HG03108 (cell line): Measurements from ENCODE around the gene LRRK1.

Experiments
- ATAC-seq: cut with Tn5 transposase; IDR thresholded peaks from one replicate; pipeline ENCODE4 v1.9.1; 2021; ENCODE audit warnings: moderate library complexity; ENCODE audit not compliant: unreplicated experiment

The LRRK1 gene

GRCh38 chr15:100909565-100909964 lies 9.6 kb upstream of the LRRK1 start:
- ATAC-seq, result no peak

GRCh38 chr15:100909989-100910955 lies 8.9 kb upstream of the LRRK1 start:
- ATAC-seq, result no peak

GRCh38 chr15:100911086-100911485 lies 8.1 kb upstream of the LRRK1 start:
- no peak for ATAC-seq

GRCh38 chr15:100913961-100914360 lies 5.2 kb upstream of the LRRK1 start:
- ATAC-seq, result no peak

- no peak for ATAC-seq
Measured at GRCh38 chr15:100914876-100915275, 4.3 kb upstream of the LRRK1 start.

- peak; percentile 54 for ATAC-seq
Measured at GRCh38 chr15:100918034-100918689, 995 bp upstream of the LRRK1 start.

GRCh38 chr15:100919481-100920405 lies 586 bp downstream of the LRRK1 start:
- ATAC-seq, result peak; percentile 5

- no peak for ATAC-seq
Measured at GRCh38 chr15:100920516-100921135, 1.5 kb downstream of the LRRK1 start.

GRCh38 chr15:100922192-100923040 lies 3.3 kb downstream of the LRRK1 start:
- no peak for ATAC-seq

GRCh38 chr15:100923076-100923475 lies 3.9 kb downstream of the LRRK1 start:
- no peak for ATAC-seq

- ATAC-seq, result no peak
Measured at GRCh38 chr15:100923902-100924301, 4.7 kb downstream of the LRRK1 start.

GRCh38 chr15:100924436-100924835 lies 5.3 kb downstream of the LRRK1 start:
- no peak for ATAC-seq

GRCh38 chr15:100925480-100925879 lies 6.3 kb downstream of the LRRK1 start:
- no peak for ATAC-seq

GRCh38 chr15:100926258-100926657 lies 7.1 kb downstream of the LRRK1 start:
- ATAC-seq, result no peak

- peak; percentile 44 for ATAC-seq
Measured at GRCh38 chr15:100926971-100927756, 8.0 kb downstream of the LRRK1 start.

- no peak for ATAC-seq
Measured at GRCh38 chr15:100928632-100929280, 9.6 kb downstream of the LRRK1 start.

GRCh38 chr15:100929641-100930042 lies 10.5 kb downstream of the LRRK1 start:
- ATAC-seq, result peak; percentile 29

- no peak for ATAC-seq
Measured at GRCh38 chr15:100930306-100930848, 11.2 kb downstream of the LRRK1 start.
